CD1c-positive myeloid dendritic cell (primary cell): ENCODE measurements around the gene TMEM213.

Experiments
- DNase-seq: peaks from one replicate; pipeline ENCODE4 v3.0.0-alpha.2; 2016; ENCODE audit errors: extremely low spot score

Gene TMEM213

GRCh38 chr7:138842111-138842510 is 44.3 kb downstream of the TMEM213 start:
- no peak for DNase-seq

GRCh38 chr7:138843632-138844580 is 46.1 kb downstream of the TMEM213 start:
- no peak for DNase-seq

GRCh38 chr7:138845711-138846110 is 47.9 kb downstream of the TMEM213 start:
- no peak for DNase-seq

GRCh38 chr7:138848056-138848980 is 50.5 kb downstream of the TMEM213 start:
- DNase-seq, result no peak

- DNase-seq, result no peak
Observed at GRCh38 chr7:138849701-138850100, 51.9 kb downstream of the TMEM213 start.

GRCh38 chr7:138852469-138852868 is 54.7 kb downstream of the TMEM213 start:
- DNase-seq, result no peak

GRCh38 chr7:138853448-138853847 is 55.7 kb downstream of the TMEM213 start:
- DNase-seq, result no peak

GRCh38 chr7:138854115-138854645 is 56.4 kb downstream of the TMEM213 start:
- DNase-seq, result no peak

- DNase-seq, result no peak
Observed at GRCh38 chr7:138857728-138858127, 59.9 kb downstream of the TMEM213 start.

GRCh38 chr7:138861051-138861450 is 63.3 kb downstream of the TMEM213 start:
- no peak for DNase-seq

- DNase-seq, result no peak
Observed at GRCh38 chr7:138863931-138864330, 66.1 kb downstream of the TMEM213 start.

- no peak for DNase-seq
Observed at GRCh38 chr7:138864667-138865066, 66.9 kb downstream of the TMEM213 start.

- DNase-seq, result no peak
Observed at GRCh38 chr7:138865843-138866242, 68.0 kb downstream of the TMEM213 start.

- no peak for DNase-seq
Observed at GRCh38 chr7:138866353-138866752, 68.6 kb downstream of the TMEM213 start.

- no peak for DNase-seq
Observed at GRCh38 chr7:138867744-138868143, 70.0 kb downstream of the TMEM213 start.

GRCh38 chr7:138868711-138869110 is 70.9 kb downstream of the TMEM213 start:
- DNase-seq, result no peak

GRCh38 chr7:138869353-138869752 is 71.6 kb downstream of the TMEM213 start:
- DNase-seq, result no peak

- no peak for DNase-seq
Observed at GRCh38 chr7:138871065-138871813, 73.4 kb downstream of the TMEM213 start.

GRCh38 chr7:138871814-138872090 is 74.0 kb downstream of the TMEM213 start:
- DNase-seq, result no peak

- DNase-seq, result no peak
Observed at GRCh38 chr7:138872576-138872975, 74.8 kb downstream of the TMEM213 start.

- no peak for DNase-seq
Observed at GRCh38 chr7:138873220-138873892, 75.6 kb downstream of the TMEM213 start.
